Measurements from ENCODE around the gene SF1. TPM values are rescaled to one million over a fixed set of nuclear protein-coding genes. Genes with fewer than 3 reads are reported as not detected.

The SF1 gene
- total RNA-seq, 3 donors from 2014 or later (not counting 1 experiment from before 2014, with no cell fraction given), result 841 to 864 (median 845) TPM

GRCh38 chr11:64771861-64772260 is 6.5 kb downstream of the SF1 start:
- intact Hi-C loops (cut with micrococcal nuclease), result loop anchor here (10.0 kb wide), 1 partner anchor 343 kb away; the partner anchor contains the start of genes TM7SF2 and ZNHIT2
- no peaks in the 10 kb centered on the region for H3K9me3 Mint-ChIP-seq
- DNase-seq (no peak), ATAC-seq (no peak)
- Histone ChIP-seq H3K4me1 (ENCODE audit: control insufficient read depth, insufficient read depth, low read length) (peaks cover 35% of the 10 kb centered on the region), H3K9me3 (ENCODE audit: control insufficient read depth, insufficient read depth, low read length) (no peaks in the 10 kb centered on the region), H3K36me3 (ENCODE audit: control insufficient read depth, insufficient read depth, low read length) (peaks cover 98% of the 10 kb centered on the region), H3K4me3 (ENCODE audit: low read length) (no peak overlapping the region), H3K27me3 (ENCODE audit: control insufficient read depth, insufficient read depth, low read length) (no peaks in the 10 kb centered on the region), H3K27ac (ENCODE audit: low read length) (peak overlapping the region; percentile 43)
- no CpG with 5 or more reads among the region's 2 CpGs for WGBS (ENCODE audit: insufficient coverage)
- peak overlapping the region; percentile 49 for H3K4me3 Mint-ChIP-seq
- no peaks in the 10 kb centered on the region for H3K27me3 Mint-ChIP-seq (ENCODE audit: low read depth in 2 of 2)
- H3K36me3 Mint-ChIP-seq, result peaks cover 62% of the 10 kb centered on the region
- TF ChIP-seq, protein P1, sequence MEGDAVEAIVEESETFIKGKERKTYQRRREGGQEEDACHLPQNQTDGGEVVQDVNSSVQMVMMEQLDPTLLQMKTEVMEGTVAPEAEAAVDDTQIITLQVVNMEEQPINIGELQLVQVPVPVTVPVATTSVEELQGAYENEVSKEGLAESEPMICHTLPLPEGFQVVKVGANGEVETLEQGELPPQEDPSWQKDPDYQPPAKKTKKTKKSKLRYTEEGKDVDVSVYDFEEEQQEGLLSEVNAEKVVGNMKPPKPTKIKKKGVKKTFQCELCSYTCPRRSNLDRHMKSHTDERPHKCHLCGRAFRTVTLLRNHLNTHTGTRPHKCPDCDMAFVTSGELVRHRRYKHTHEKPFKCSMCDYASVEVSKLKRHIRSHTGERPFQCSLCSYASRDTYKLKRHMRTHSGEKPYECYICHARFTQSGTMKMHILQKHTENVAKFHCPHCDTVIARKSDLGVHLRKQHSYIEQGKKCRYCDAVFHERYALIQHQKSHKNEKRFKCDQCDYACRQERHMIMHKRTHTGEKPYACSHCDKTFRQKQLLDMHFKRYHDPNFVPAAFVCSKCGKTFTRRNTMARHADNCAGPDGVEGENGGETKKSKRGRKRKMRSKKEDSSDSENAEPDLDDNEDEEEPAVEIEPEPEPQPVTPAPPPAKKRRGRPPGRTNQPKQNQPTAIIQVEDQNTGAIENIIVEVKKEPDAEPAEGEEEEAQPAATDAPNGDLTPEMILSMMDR (IDR thresholded peaks at IDR 0.05), result no peak
- peaks cover 81% of the 10 kb centered on the region in 2 donors for H3K4me1 Mint-ChIP-seq
- peak overlapping the region; percentile 45 to 67 for H3K27ac Mint-ChIP-seq

- TF ChIP-seq, protein P1 (IDR thresholded peaks at IDR 0.05), result no peak
- Mint-ChIP-seq H3K27ac (peak overlapping the region in 1 of 2 donors; percentile 50), H3K27me3 (ENCODE audit: low read depth in 2 of 2) (no peaks in the 10 kb centered on the region), H3K36me3 (peaks cover 49% of the 10 kb centered on the region), H3K4me3 (no peak overlapping the region), H3K9me3 (no peaks in the 10 kb centered on the region), H3K4me1 (peaks cover 76 to 79% of the 10 kb centered on the region in 2 donors)
- WGBS (ENCODE audit: insufficient coverage), result 98% methylated on average over 7 of the region's 12 CpGs
- H3K4me1 ChIP-seq (ENCODE audit: control insufficient read depth, insufficient read depth, low read length), result peaks cover 43% of the 10 kb centered on the region
- peaks cover 95% of the 10 kb centered on the region for H3K36me3 ChIP-seq (ENCODE audit: control insufficient read depth, insufficient read depth, low read length)
- H3K9me3 ChIP-seq (ENCODE audit: control insufficient read depth, insufficient read depth, low read length), result no peaks in the 10 kb centered on the region
- H3K27ac ChIP-seq (ENCODE audit: low read length), result no peak overlapping the region
- no peak overlapping the region for H3K4me3 ChIP-seq (ENCODE audit: low read length)
- ATAC-seq (no peak), DNase-seq (no peak)
- intact Hi-C loops (cut with micrococcal nuclease), result loop anchor here (10.0 kb wide), 1 partner anchor 345 kb away; the partner anchor contains the start of genes TM7SF2 and ZNHIT2
- H3K27me3 ChIP-seq (ENCODE audit: control insufficient read depth, insufficient read depth, low read length), result no peaks in the 10 kb centered on the region
Observed at GRCh38 chr11:64770120-64770519, 8.2 kb downstream of the SF1 start.

DNA sequence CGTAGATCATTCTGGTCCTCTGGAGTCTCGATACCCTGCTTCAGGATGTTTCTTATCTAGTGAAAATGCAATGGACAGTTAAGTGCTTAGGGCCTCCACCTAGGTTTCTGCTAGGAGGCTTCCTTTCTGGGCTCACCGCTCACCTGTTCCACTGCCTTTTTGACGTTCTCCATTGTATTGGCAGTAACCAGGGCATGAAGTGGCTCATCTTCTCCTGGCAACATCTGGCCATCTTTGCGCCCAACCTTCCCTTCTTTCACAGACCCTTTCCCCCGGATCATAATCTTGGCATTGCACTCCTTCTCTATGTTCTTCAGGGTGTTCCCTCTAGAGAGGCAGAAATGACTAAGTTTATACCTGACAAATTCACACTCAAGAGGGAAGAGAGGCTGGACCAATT is 9.1 kb downstream of the SF1 start:
- no peaks in the 10 kb centered on the region for H3K9me3 ChIP-seq (ENCODE audit: control insufficient read depth, insufficient read depth, low read length)
- H3K36me3 ChIP-seq (ENCODE audit: control insufficient read depth, insufficient read depth, low read length), result peaks cover 95% of the 10 kb centered on the region
- TF ChIP-seq, protein P1 (IDR thresholded peaks at IDR 0.05), result no peak
- no peak overlapping the region for H3K4me3 ChIP-seq (ENCODE audit: low read length)
- Mint-ChIP-seq H3K36me3 (peaks cover 53% of the 10 kb centered on the region), H3K9me3 (no peaks in the 10 kb centered on the region), H3K4me1 (peaks cover 80 to 82% of the 10 kb centered on the region in 2 donors), H3K4me3 (peak overlapping the region; percentile 31), H3K27me3 (ENCODE audit: low read depth in 2 of 2) (no peaks in the 10 kb centered on the region), H3K27ac (peak overlapping the region; percentile 15 to 83)
- no peak for DNase-seq
- 94% methylated on average over 6 of the region's 6 CpGs for WGBS (ENCODE audit: insufficient coverage)
- no peak overlapping the region for H3K27ac ChIP-seq (ENCODE audit: low read length)
- intact Hi-C loops (cut with micrococcal nuclease), result no loop called here
- no peak for ATAC-seq
- peaks cover 51% of the 10 kb centered on the region for H3K4me1 ChIP-seq (ENCODE audit: control insufficient read depth, insufficient read depth, low read length)
- no peaks in the 10 kb centered on the region for H3K27me3 ChIP-seq (ENCODE audit: control insufficient read depth, insufficient read depth, low read length)

GRCh38 chr11:64768300-64768694 is 10.0 kb downstream of the SF1 start:
- Mint-ChIP-seq H3K4me3 (peak overlapping the region; percentile 9), H3K9me3 (no peaks in the 10 kb centered on the region), H3K27ac (peak overlapping the region; percentile 83 to 95), H3K27me3 (ENCODE audit: low read depth in 2 of 2) (no peaks in the 10 kb centered on the region), H3K4me1 (peaks cover 80 to 83% of the 10 kb centered on the region in 2 donors), H3K36me3 (peaks cover 45% of the 10 kb centered on the region)
- Histone ChIP-seq H3K4me3 (ENCODE audit: low read length) (no peak overlapping the region), H3K27me3 (ENCODE audit: control insufficient read depth, insufficient read depth, low read length) (no peaks in the 10 kb centered on the region), H3K36me3 (ENCODE audit: control insufficient read depth, insufficient read depth, low read length) (peaks cover 88% of the 10 kb centered on the region), H3K9me3 (ENCODE audit: control insufficient read depth, insufficient read depth, low read length) (no peaks in the 10 kb centered on the region), H3K4me1 (ENCODE audit: control insufficient read depth, insufficient read depth, low read length) (peaks cover 58% of the 10 kb centered on the region), H3K27ac (ENCODE audit: low read length) (no peak overlapping the region)
- WGBS (ENCODE audit: insufficient coverage), result 87% methylated on average over 6 of the region's 6 CpGs
- intact Hi-C loops (cut with micrococcal nuclease), result no loop called here
- DNase-seq (no peak), ATAC-seq (no peak)
- TF ChIP-seq, protein P1 (IDR thresholded peaks at IDR 0.05), result no peak
